ES-I3 (cell line): ENCODE data around the gene CRYBB3.
"Not testable (repeated sequence)": the region's sequence is repeated elsewhere in the genome, so short reads cannot be mapped to it uniquely, and the experiment has no call there.

Experiments used
- H3K36me3 ChIP-seq: 2 replicates; pipeline ENCODE4 v1.6.1; 2013; ENCODE audit warnings: mild to moderate bottlenecking, low read length, control low read depth, moderate library complexity; ENCODE audit not compliant: insufficient read depth
- H3K4me1 ChIP-seq: 2 replicates; pipeline ENCODE4 v1.6.1; 2013; ENCODE audit warnings: mild to moderate bottlenecking, control low read depth, low read length; ENCODE audit not compliant: insufficient read depth
- H3K9ac ChIP-seq: 2 replicates; pipeline ENCODE4 v1.6.1; 2013; ENCODE audit warnings: low read depth, mild to moderate bottlenecking, low read length, moderate library complexity
- H3K9me3 ChIP-seq: 2 replicates; pipeline ENCODE4 v1.6.1; 2013; ENCODE audit warnings: mild to moderate bottlenecking, low read length, moderate library complexity; ENCODE audit not compliant: control insufficient read depth, insufficient read depth

The CRYBB3 gene

DNA sequence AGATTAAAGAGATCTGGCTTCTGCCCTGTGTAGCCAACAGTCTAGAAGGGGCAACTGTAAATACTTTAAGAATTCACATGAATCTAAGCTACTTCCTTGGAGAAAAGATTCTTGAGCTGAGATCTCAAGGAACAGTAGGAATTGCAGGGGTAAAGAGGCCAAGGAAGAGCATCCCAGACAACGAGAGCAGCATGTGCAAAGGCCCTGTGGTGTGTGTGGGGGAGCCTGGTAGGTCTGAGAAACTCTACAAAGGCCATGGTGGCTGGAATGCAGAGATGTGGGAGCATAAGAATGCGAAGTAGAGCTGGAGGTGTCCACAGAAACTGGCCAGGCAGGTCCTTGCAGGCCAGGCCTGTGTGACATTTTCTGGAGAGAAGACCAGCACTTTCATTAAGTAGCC, 31.1 kb downstream of the CRYBB3 start:
- not testable (repeated sequence) for H3K9ac ChIP-seq, H3K4me1 ChIP-seq, H3K36me3 ChIP-seq, H3K9me3 ChIP-seq

DNA sequence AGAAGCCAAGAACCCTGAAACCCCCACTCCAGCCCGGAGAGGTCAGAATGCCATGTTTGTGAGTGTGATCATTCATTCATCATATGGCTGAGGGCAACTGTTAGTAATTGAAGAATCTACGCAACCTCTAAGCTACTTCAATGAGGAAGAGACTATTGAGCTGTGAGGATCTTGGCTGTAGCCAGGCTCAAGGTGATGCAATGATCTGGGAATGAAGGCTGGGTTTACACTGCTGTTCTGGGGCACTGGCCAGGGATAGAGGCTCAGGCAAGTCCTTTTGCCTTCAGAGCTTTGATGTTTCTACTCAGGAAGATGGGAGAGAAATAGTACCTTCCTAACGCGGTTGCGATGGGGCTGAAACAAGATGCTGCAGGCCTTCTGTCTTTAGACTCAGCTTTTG, 32.6 kb downstream of the CRYBB3 start:
- Histone ChIP-seq H3K4me1 (no peaks in the 10 kb centered on the region), H3K36me3 (no peaks in the 10 kb centered on the region), H3K9me3 (no peaks in the 10 kb centered on the region), H3K9ac (no peak overlapping the region)

DNA sequence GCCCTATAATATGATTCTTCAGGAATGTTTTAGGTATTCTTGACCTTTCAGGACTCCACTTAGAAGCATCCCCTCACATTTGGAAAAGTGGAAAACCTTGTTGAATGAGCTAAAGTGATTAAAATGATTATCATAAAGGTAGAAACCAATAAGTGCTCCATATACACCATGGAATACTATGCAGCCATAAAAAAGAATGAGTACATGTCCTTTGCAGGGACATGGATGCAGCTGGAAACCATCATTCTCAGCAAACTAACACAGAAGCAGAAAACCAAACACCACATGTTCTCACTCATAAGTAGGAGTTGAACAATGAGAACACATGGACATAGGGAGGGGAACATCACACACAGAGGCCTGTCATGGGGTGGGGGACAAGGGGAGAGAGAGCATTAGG, 34.0 kb downstream of the CRYBB3 start:
- H3K9me3 ChIP-seq, H3K36me3 ChIP-seq, H3K9ac ChIP-seq, H3K4me1 ChIP-seq: not testable (repeated sequence)

DNA sequence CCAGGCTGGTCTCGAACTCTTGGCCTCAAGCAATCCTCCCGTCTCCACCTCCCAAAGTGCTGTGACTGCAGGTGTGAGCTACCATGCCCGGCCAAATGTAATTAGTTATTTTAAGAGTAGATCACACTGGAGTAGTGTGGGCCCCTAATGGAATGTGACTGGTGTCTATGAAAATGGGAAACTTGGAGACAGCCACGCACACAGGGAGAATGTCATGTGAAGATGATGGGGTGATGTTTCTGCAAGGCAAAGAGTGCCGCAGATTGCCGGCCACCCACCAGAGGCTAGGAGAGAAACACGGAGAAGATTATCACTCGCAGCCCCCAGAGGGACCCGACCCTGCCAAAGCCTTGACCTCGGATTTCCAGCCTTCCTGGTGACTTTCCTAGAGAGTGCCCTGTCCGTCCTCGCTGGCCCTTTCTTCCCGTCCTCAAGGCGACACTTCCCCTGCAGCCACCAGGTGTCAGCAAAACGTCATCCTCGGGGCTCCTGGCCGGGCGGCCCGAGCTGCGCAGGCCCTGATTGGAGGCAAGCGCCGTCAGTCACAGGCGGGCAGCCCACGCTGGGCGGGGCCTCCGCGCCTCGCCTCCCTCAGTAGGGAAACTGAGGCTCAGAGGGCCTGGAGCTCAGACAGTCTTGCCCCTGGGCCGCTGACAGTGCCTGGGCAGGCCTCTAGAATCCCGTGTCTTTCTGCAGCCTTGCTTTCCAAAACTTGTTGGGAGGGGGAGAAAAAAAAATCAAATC, 36.1 kb downstream of the CRYBB3 start:
- Histone ChIP-seq H3K9me3 (no peaks in the 10 kb centered on the region), H3K9ac (no peak overlapping the region; the same call in 1 of the 2 replicates), H3K4me1 (no peaks in the 10 kb centered on the region), H3K36me3 (no peaks in the 10 kb centered on the region)

DNA sequence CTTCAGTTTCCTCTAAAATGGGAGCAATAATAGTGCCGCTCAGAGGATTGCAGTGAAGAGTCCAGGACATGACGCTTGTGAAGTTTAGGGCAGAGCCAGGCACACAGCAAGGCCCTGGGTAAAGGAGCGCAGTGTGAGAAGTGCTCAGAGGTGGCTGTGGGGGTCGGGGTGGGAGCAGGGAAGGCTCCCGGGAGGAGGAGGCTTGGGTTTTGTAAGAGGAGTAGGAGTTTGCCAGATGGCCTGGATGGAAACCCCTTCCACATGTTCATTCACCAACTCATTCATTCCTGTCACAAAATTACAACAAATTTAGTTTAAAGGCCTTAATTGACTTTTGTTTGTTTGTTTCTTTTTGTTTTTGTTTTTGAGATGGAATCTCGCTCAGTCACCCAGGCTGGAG, 36.8 kb downstream of the CRYBB3 start:
- Histone ChIP-seq H3K36me3 (no peaks in the 10 kb centered on the region), H3K4me1 (no peaks in the 10 kb centered on the region), H3K9me3 (no peaks in the 10 kb centered on the region), H3K9ac (no peak overlapping the region; the same call in 1 of the 2 replicates)

DNA sequence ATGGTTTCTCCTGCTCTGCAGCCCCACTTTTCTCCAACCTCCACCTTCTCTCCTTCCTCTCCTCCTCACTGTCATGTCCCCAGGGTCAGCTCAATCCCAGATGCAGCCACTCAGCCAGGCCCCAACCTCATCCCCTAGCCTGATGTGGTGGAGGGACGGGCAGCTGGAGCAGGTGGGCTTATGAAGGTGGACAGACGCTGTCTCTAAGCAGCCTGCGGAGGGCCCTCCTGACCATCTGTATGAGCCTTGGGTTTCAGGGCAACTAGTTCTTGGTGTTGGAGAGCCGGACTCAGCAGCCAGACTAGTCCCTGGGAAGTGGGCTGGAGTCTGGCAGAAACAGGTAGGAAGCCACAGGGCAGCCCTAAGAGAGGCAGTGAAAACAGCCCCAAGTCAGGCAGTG, 37.8 kb downstream of the CRYBB3 start:
- no peaks in the 10 kb centered on the region for H3K4me1 ChIP-seq
- no peaks in the 10 kb centered on the region for H3K36me3 ChIP-seq
- no peak overlapping the region for H3K9ac ChIP-seq
- H3K9me3 ChIP-seq: no peaks in the 10 kb centered on the region

DNA sequence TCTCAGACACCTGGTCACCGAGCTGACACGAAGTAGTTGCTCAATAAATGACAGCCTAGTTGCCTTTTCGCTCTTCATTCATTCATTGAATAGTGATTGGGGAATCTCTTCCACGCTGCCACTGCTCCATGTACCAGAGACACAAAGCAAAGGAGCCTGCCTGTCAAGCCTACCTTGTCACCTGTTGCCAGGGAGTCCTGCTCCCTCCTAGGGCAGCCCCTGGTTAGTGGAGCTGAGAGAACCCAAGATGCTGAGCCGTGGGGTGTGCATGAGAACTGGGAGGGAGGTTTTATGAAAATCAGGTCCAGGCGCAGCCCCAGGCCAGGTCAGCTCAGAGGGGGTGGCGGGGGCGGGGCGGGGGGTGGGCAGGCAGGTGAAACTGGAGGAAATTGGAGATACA, 38.4 kb downstream of the CRYBB3 start:
- H3K36me3 ChIP-seq, H3K9me3 ChIP-seq, H3K4me1 ChIP-seq, H3K9ac ChIP-seq: not testable (repeated sequence)

DNA sequence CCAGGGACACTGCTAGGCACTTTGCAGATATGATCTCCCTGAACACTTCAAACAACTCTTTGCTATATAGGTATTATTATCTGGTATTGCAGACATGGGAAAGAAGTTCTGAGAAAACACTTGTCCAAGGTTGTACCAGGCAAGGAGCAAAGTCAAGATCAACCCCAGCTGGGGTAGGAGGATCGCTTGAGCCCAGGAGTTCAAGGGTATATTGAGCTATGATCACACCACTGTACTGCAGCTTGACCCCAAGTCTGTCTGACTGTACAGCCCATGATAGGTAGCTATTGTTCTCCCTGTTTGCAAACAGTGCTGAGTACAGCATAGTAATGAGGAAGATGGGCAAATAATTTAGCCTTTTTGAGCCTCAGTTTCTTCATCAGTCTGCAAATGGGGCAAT, 55.5 kb downstream of the CRYBB3 start:
- H3K9me3 ChIP-seq, H3K36me3 ChIP-seq, H3K4me1 ChIP-seq, H3K9ac ChIP-seq: not testable (repeated sequence)
